Endothelial cell of umbilical vein (primary cell): Measurements from ENCODE around the gene RNLS. TPM values are rescaled to one million over a fixed set of nuclear protein-coding genes. Genes with fewer than 3 reads are reported as not detected.
A peak's percentile ranks its signal among the peaks of the same experiment; 100 is the strongest.

ENCODE experiments used
- BruUV-seq: library from RNA; stranded (reverse); fragments of 400-500 nt; replicated peaks from 2 replicates; lab custom pipeline; 2021; lab: Mats Ljungman, UMichigan
- CTCF ChIA-PET: fragments of 300-600, 350-600 bp; sonication (Branson Sonifier 250); formaldehyde crosslinking; loops from one replicate; lab custom pipeline; 2021; ENCODE audit warnings: antibody characterized with exemption, inconsistent platforms; lab: Charles Lee
- POLR2A ChIA-PET: fragments of 300-600, 350-600 bp; sonication (Branson Sonifier 250); formaldehyde crosslinking; loops from one replicate; lab custom pipeline; 2021; ENCODE audit warnings: antibody characterized with exemption, inconsistent platforms; lab: Charles Lee
- DNase-seq: peaks from one replicate; pipeline ENCODE4 v3.0.0-alpha.2; 2011; ENCODE audit warnings: low read depth, low spot score
- FAIRE-seq: peaks from 2 replicates; lab custom pipeline; 2011; peaks lifted over from hg19 to GRCh38; lab: Jason Lieb, UNC
- H2AFZ ChIP-seq: 2 replicates; pipeline ENCODE4 v1.6.0; 2012; ENCODE audit warnings: low read depth, low read length, control low read depth, inconsistent platforms
- H3K27ac ChIP-seq: 2 replicates; pipeline ENCODE4 v1.5.1; 2011; ENCODE audit warnings: low read depth, mild to moderate bottlenecking, control low read depth, low read length, moderate library complexity; ENCODE audit not compliant: insufficient read depth
- H3K27me3 ChIP-seq, 2 experiments: 2 replicates each; pipeline versions ENCODE4 v1.6.0 to v1.6.1; 2011; ENCODE audit warnings: low read length in 2 of 2, mixed read lengths in 1 of 2; ENCODE audit not compliant: control insufficient read depth in 2 of 2, insufficient read depth in 2 of 2
- H3K36me3 ChIP-seq, 2 experiments: 2 replicates in 1 of 2; 3 replicates in 1 of 2; pipeline ENCODE4 v1.5.1; 2011; ENCODE audit warnings: low read length in 2 of 2, mild to moderate bottlenecking in 1 of 2, moderate library complexity in 1 of 2; ENCODE audit not compliant: control insufficient read depth in 2 of 2, insufficient read depth in 2 of 2; ENCODE audit errors: extremely low read depth in 1 of 2
- H3K4me1 ChIP-seq: 3 replicates; pipeline ENCODE4 v1.5.1; 2011; ENCODE audit warnings: mild to moderate bottlenecking, low read length; ENCODE audit not compliant: control insufficient read depth, insufficient read depth; ENCODE audit errors: extremely low read depth
- H3K4me2 ChIP-seq: 2 replicates; pipeline ENCODE4 v1.6.1; 2011; ENCODE audit warnings: low read length, control low read depth, mixed read lengths; ENCODE audit not compliant: insufficient read depth
- H3K4me3 ChIP-seq, 3 experiments: fragments of 200-600 bp in 1 of 3; sonication (generic), shearing (Covaris generic) in 1 of 3; replicated peaks in 1 of 3; 2 replicates each; pipeline ENCODE4 v1.5.1; 2011 to 2016; ENCODE audit warnings: control low read depth in 3 of 3, low read length in 3 of 3, mild to moderate bottlenecking in 2 of 3, inconsistent platforms in 1 of 3, low read depth in 1 of 3, moderate library complexity in 1 of 3; ENCODE audit not compliant: insufficient read depth in 1 of 3
- H3K79me2 ChIP-seq: 2 replicates; pipeline ENCODE4 v1.6.0; 2012; ENCODE audit warnings: low read length, inconsistent platforms; ENCODE audit not compliant: control insufficient read depth, insufficient read depth
- H3K9ac ChIP-seq: replicated peaks from 2 replicates; pipeline ENCODE3; 2011; ENCODE audit warnings: low read length, control low read depth; ENCODE audit not compliant: insufficient read depth; ENCODE audit errors: extremely low read depth
- H3K9me1 ChIP-seq: replicated peaks from 3 replicates; pipeline ENCODE4 v1.6.0; 2011; ENCODE audit warnings: mild to moderate bottlenecking, low read length; ENCODE audit not compliant: control insufficient read depth, insufficient read depth; ENCODE audit errors: extremely low read depth
- H3K9me3 ChIP-seq: replicated peaks from 2 replicates; pipeline ENCODE4 v1.5.1; 2012; ENCODE audit warnings: low read length, inconsistent platforms; ENCODE audit not compliant: control insufficient read depth, insufficient read depth
- H4K20me1 ChIP-seq: replicated peaks from 2 replicates; pipeline ENCODE3; 2011; ENCODE audit warnings: mild to moderate bottlenecking, low read length; ENCODE audit not compliant: control insufficient read depth, insufficient read depth; ENCODE audit errors: extremely low read depth
- CTCF ChIP-seq, 2 donors: IDR thresholded peaks; 1 replicate in 1 of 2; 2 replicates in 1 of 2; pipeline ENCODE4 v1.5.1; 2011; ENCODE audit warnings: low read length in 2 of 2, mild to moderate bottlenecking in 2 of 2, moderate library complexity in 2 of 2, control low read depth in 1 of 2, inconsistent platforms in 1 of 2, low read depth in 1 of 2; ENCODE audit not compliant: insufficient read depth in 1 of 2; ENCODE audit errors: extremely low read depth in 1 of 2
- EZH2 ChIP-seq: IDR thresholded peaks from 2 replicates; pipeline ENCODE4 v1.6.1; 2012; ENCODE audit warnings: borderline replicate concordance, low read depth, mild to moderate bottlenecking, moderate library complexity, low read length, inconsistent platforms; ENCODE audit not compliant: severe bottlenecking
- FOS ChIP-seq: IDR thresholded peaks from 2 replicates; pipeline ENCODE4 v1.6.1; 2011; ENCODE audit warnings: mild to moderate bottlenecking, low read length, moderate library complexity, borderline replicate concordance; ENCODE audit not compliant: insufficient read depth
- GATA2 ChIP-seq: IDR thresholded peaks from 2 replicates; pipeline ENCODE4 v1.7.0; 2011; ENCODE audit warnings: low read depth, mild to moderate bottlenecking, moderate library complexity, mixed read lengths, low read length; ENCODE audit not compliant: insufficient read length, insufficient read depth
- JUN ChIP-seq: IDR thresholded peaks from 2 replicates; pipeline ENCODE4 v1.6.1; 2011; ENCODE audit warnings: borderline replicate concordance, low read depth; ENCODE audit not compliant: insufficient read length, insufficient read depth
- MYC ChIP-seq: IDR thresholded peaks from one replicate; pipeline ENCODE4 v1.6.1; 2011; ENCODE audit warnings: mild to moderate bottlenecking, low read depth, low read length
- POLR2A ChIP-seq: IDR thresholded peaks from 2 replicates; pipeline ENCODE4 v1.6.1; 2012; ENCODE audit warnings: low read depth, mild to moderate bottlenecking, control low read depth, low read length
- POLR2AphosphoS5 ChIP-seq: IDR thresholded peaks from 2 replicates; pipeline ENCODE4 v1.6.1; 2012; ENCODE audit warnings: low read depth, mild to moderate bottlenecking, control low read depth, low read length, moderate library complexity; ENCODE audit not compliant: insufficient read depth
- dilution Hi-C: fragments of 300-500 bp; cut with MboI; formaldehyde crosslinking; loops from one replicate; pipeline ENCODE4 v1.15.0; 2019; ENCODE audit warnings: low sequenced_read_pairs; ENCODE audit not compliant: extremely low pct_ligation_motif_present
- intact Hi-C: fragments of 100-400 bp; cut with micrococcal nuclease; formaldehyde crosslinking; loops from one replicate; pipeline ENCODE4 v1.10.0; 2022
- polyA plus RNA-seq, 4 experiments: library from polyadenylated mRNA; depleted of rRNA in 3 of 4; stranded (reverse) in 3 of 4; unstranded in 1 of 4; fragments of >200 nt; gene quantifications; 2 replicates each; pipeline versions ENCODE4 v1.2.1 to v1.2.3, GENCODE V29; 2011 to 2012; ENCODE audit warnings: missing spikeins in 1 of 4
- total RNA-seq: library from RNA; stranded (reverse); gene quantifications from 2 replicates; pipeline ENCODE4 v1.2.3, GENCODE V29; 2021
- TF ChIP-seq, protein P1 (sequence below): IDR thresholded peaks from 2 replicates; pipeline ENCODE4 v1.6.1; 2011; ENCODE audit not compliant: insufficient read depth, insufficient read length

RNLS gene
- total and polyA plus RNA-seq, 2 donors (not counting 3 experiments of a cell fraction or from before 2014, with no cell fraction given): 2.5 to 4.6 TPM

GRCh38 chr10:88390041-88390440, 193.1 kb downstream of the RNLS start:
- TF ChIP-seq GATA2: no peak
- TF ChIP-seq, protein P1, sequence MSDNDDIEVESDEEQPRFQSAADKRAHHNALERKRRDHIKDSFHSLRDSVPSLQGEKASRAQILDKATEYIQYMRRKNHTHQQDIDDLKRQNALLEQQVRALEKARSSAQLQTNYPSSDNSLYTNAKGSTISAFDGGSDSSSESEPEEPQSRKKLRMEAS: no peak
- no peak for TF ChIP-seq POLR2AphosphoS5
- TF ChIP-seq EZH2: no peak
- no peak for TF ChIP-seq MYC
- TF ChIP-seq FOS: no peak
- no peak for TF ChIP-seq JUN
- TF ChIP-seq POLR2A: no peak
- Histone ChIP-seq H3K36me3 (no peaks in the 10 kb centered on the region), H3K9ac (no peak overlapping the region), H3K4me2 (no peak overlapping the region), H4K20me1 (no peaks in the 10 kb centered on the region), H3K9me3 (no peaks in the 10 kb centered on the region), H3K27me3 (no peaks in the 10 kb centered on the region), H3K4me3 (no peak overlapping the region), H2AFZ (no peak overlapping the region), H3K4me1 (peaks cover 6% of the 10 kb centered on the region), H3K27ac (no peak overlapping the region), H3K9me1 (no peaks in the 10 kb centered on the region), H3K79me2 (no peaks in the 10 kb centered on the region)
- no peak for DNase-seq
- dilution Hi-C loops: no loop called here
- ChIA-PET CTCF (interaction anchor here (0.6 to 5.5 kb wide), 58 partner anchors 12 to 856 kb away, joined by 3 to 178 read pairs (median 4); partner anchors contain the start of genes ATAD1, KLLN and PTEN), POLR2A (interaction anchor here (2.2 kb wide), 1 partner anchor 527 kb away, joined by 17 read pairs; the partner anchor contains the start of genes KLLN and PTEN)
- intact Hi-C loops: no loop called here
- BruUV-seq: no TSS peak
- FAIRE-seq: no peak

GRCh38 chr10:88389456-88389855, 193.7 kb downstream of the RNLS start:
- Histone ChIP-seq H3K27me3 (no peaks in the 10 kb centered on the region), H3K27ac (no peak overlapping the region), H3K4me2 (no peak overlapping the region), H3K9me3 (no peaks in the 10 kb centered on the region), H3K9me1 (no peaks in the 10 kb centered on the region), H3K9ac (no peak overlapping the region), H3K4me1 (peaks cover 6% of the 10 kb centered on the region), H4K20me1 (no peaks in the 10 kb centered on the region), H3K36me3 (no peaks in the 10 kb centered on the region), H3K79me2 (no peaks in the 10 kb centered on the region), H2AFZ (no peak overlapping the region), H3K4me3 (no peak overlapping the region)
- TF ChIP-seq CTCF (IDR thresholded peaks at IDR 0.05; ENCODE audit: extremely low read depth in 1 of 2, insufficient read depth in 1 of 2, low read depth in 1 of 2, low read length in 2 of 2): peak; percentile 24 to 33
- no peak for TF ChIP-seq JUN
- TF ChIP-seq GATA2: no peak
- TF ChIP-seq FOS: no peak
- no peak for TF ChIP-seq POLR2A
- CTCF ChIA-PET: interaction anchor here (0.6 to 5.5 kb wide), 68 partner anchors 11 to 856 kb away, joined by 3 to 178 read pairs (median 4); partner anchors contain the start of genes ATAD1, KLLN and PTEN
- POLR2A ChIA-PET: interaction anchor here (2.2 kb wide), 1 partner anchor 527 kb away, joined by 17 read pairs; the partner anchor contains the start of genes KLLN and PTEN
- peak; percentile 68 for DNase-seq
- peak; percentile 89 for FAIRE-seq
- no TSS peak for BruUV-seq
- intact Hi-C loops: loop anchor here (1.0 to 10.0 kb wide), 7 partner anchors 164 to 571 kb away; partner anchors contain the start of gene ATAD1
- dilution Hi-C loops: no loop called here
